ENCODE measurements around the gene RTL10.

DNA sequence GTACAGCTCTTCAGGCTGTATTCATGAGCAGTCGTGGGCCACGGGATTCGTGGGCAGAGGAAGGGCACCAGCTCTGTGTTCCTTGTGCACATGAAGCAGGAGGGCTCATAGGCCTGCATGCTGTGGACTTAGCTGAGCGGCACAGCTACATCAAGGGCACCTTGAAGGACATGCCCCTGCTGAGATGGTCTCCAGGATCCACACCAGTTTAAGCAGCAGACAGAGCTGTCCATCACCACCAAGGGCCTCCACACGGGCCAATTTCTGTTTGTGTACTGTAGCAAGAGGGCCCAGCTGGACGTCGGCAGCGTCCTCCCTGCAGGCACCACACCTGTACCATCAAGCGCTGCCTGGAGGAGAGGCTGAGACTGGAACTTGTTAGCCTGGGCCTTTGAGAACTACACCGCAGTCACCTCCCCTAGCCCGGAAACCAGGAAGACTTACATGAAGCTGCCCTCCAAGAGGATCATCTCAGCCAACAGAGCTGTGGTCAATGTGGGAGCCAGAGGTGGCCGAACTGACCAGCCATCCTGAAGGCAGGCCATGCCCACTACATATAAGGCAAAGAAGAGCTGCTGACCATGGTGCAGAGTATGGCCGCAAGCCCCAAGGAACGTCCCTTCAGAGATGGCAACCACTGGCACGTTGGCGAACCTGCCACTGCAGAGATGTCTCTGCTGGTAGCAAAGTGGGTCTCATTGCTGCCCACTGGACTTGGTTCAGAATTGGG, 32.7 kb upstream of the RTL10 start:
- TF ChIP-seq NPAS2 (CRISPR knock-in tag; IDR thresholded peaks at IDR 0.05; ENCODE audit: borderline replicate concordance) (no peak), CTCF (IDR thresholded peaks at IDR 0.05) (no peak), REST (IDR thresholded peaks at IDR 0.05) (no peak), SMC3 (IDR thresholded peaks at IDR 0.05) (no peak), ZSCAN20 (CRISPR knock-in tag; IDR thresholded peaks at IDR 0.05) (no peak), RCOR1 (IDR thresholded peaks at IDR 0.05; ENCODE audit: low read depth, low read length) (no peak), CEBPB (IDR thresholded peaks at IDR 0.05) (no peak)
- TF ChIP-seq, protein P1, sequence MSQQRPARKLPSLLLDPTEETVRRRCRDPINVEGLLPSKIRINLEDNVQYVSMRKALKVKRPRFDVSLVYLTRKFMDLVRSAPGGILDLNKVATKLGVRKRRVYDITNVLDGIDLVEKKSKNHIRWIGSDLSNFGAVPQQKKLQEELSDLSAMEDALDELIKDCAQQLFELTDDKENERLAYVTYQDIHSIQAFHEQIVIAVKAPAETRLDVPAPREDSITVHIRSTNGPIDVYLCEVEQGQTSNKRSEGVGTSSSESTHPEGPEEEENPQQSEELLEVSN (IDR thresholded peaks at IDR 0.05; ENCODE audit: borderline replicate concordance, low read depth), result no peak
